ENCODE results near the gene S100A6.

S100A6 gene

DNA sequence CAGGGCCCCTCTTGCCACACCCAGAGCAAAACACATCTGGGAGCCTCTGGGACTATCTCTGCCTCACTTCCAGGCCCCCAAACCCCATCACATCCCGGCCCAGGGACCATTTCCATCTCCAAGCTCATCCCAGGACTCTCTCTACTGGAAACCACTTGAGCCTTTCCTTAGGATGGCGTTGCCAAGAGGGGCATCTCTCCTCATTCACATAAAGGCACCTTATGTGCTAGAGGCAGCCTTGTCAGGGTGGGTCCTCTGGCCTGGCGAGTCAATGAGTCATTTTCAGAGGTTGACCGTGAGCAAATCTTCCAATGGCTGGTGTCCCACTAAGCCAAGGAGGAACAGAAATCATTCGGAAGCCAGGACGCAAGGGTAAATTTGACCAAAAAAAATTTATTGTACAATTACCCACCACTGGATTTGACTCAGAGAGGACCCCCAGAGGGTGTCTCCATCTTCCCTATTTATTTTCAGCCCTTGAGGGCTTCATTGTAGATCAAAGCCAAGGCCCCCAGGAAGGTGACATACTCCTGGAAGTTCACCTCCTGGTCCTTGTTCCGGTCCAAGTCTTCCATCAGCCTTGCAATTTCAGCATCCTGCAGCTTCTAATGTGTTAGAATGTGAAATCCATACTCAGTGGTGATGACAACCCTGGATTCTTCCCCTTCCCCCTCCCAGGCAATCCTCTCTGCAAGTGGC, 1.4 kb downstream of the S100A6 start:
- peaks cover 17% of the 10 kb centered on the region for H3K36me3 ChIP-seq (ENCODE audit: low read depth)
- H3K27ac ChIP-seq (ENCODE audit: poor library complexity, severe bottlenecking): peak overlapping the region; percentile 96
- TF ChIP-seq CTCF (IDR thresholded peaks at IDR 0.05; ENCODE audit: poor library complexity, severe bottlenecking): no peak
- ATAC-seq (ENCODE audit: low read depth): peak; percentile 3; the same call in 2 of the 3 replicates
- H3K4me1 ChIP-seq (ENCODE audit: insufficient read depth, poor library complexity, severe bottlenecking): peaks cover 31% of the 10 kb centered on the region
- H3K4me3 ChIP-seq (ENCODE audit: severe bottlenecking): peak overlapping the region; percentile 73
- no peaks in the 10 kb centered on the region for H3K9me3 ChIP-seq (ENCODE audit: severe bottlenecking)
- H3K27me3 ChIP-seq (ENCODE audit: insufficient read depth, poor library complexity, severe bottlenecking): no peaks in the 10 kb centered on the region
- no peak for DNase-seq (ENCODE audit: low spot score)

DNA sequence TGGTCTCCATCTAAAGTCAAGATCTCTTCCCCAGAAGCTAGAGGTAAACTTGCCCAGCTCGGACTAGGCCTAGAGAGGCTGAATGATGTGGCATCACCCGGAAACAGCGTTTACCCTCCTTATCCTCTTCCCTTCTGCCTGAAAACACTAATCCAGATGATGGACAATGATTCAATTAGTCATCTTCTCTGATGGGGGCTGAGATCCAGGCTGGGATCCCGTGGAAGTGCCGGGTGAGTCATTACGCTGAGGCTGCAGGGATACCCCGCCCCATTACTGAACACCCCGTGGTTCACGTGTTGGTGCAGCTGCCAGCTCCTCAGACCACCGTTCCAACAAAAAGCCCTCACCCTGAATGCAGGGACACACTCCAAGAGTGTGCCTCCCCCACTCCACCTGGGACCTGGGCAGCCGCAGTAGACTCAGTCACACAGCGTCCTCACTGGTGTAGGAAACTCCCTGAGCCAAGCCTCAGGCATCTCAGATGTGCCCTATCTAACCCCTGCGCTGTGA, 2.0 kb downstream of the S100A6 start:
- Histone ChIP-seq H3K27me3 (ENCODE audit: insufficient read depth, poor library complexity, severe bottlenecking) (no peaks in the 10 kb centered on the region), H3K36me3 (ENCODE audit: low read depth) (peaks cover 17% of the 10 kb centered on the region), H3K27ac (ENCODE audit: poor library complexity, severe bottlenecking) (peak overlapping the region; percentile 96), H3K4me3 (ENCODE audit: severe bottlenecking) (peak overlapping the region; percentile 73), H3K4me1 (ENCODE audit: insufficient read depth, poor library complexity, severe bottlenecking) (peaks cover 30% of the 10 kb centered on the region), H3K9me3 (ENCODE audit: severe bottlenecking) (no peaks in the 10 kb centered on the region)
- peak; percentile 64 for ATAC-seq (ENCODE audit: low read depth)
- TF ChIP-seq CTCF (IDR thresholded peaks at IDR 0.05; ENCODE audit: poor library complexity, severe bottlenecking): no peak
- DNase-seq (ENCODE audit: low spot score): peak; percentile 93

GRCh38 chr1:153532769-153533599, 2.8 kb downstream of the S100A6 start:
- peak; percentile 92 for TF ChIP-seq CTCF (IDR thresholded peaks at IDR 0.05; ENCODE audit: poor library complexity, severe bottlenecking)
- peak overlapping the region; percentile 96 for H3K27ac ChIP-seq (ENCODE audit: poor library complexity, severe bottlenecking)
- no peaks in the 10 kb centered on the region for H3K27me3 ChIP-seq (ENCODE audit: insufficient read depth, poor library complexity, severe bottlenecking)
- H3K36me3 ChIP-seq (ENCODE audit: low read depth): peaks cover 17% of the 10 kb centered on the region
- ATAC-seq (ENCODE audit: low read depth) (peak; percentile 10), DNase-seq (ENCODE audit: low spot score) (no peak)
- H3K4me1 ChIP-seq (ENCODE audit: insufficient read depth, poor library complexity, severe bottlenecking): peaks cover 26% of the 10 kb centered on the region
- H3K9me3 ChIP-seq (ENCODE audit: severe bottlenecking): no peaks in the 10 kb centered on the region
- H3K4me3 ChIP-seq (ENCODE audit: severe bottlenecking): peak overlapping the region; percentile 3

- no peak overlapping the region for H3K4me3 ChIP-seq (ENCODE audit: severe bottlenecking)
- peaks cover 17% of the 10 kb centered on the region for H3K36me3 ChIP-seq (ENCODE audit: low read depth)
- H3K27ac ChIP-seq (ENCODE audit: poor library complexity, severe bottlenecking): peak overlapping the region; percentile 96
- DNase-seq (ENCODE audit: low spot score) (no peak), ATAC-seq (ENCODE audit: low read depth) (no peak)
- no peaks in the 10 kb centered on the region for H3K9me3 ChIP-seq (ENCODE audit: severe bottlenecking)
- no peaks in the 10 kb centered on the region for H3K27me3 ChIP-seq (ENCODE audit: insufficient read depth, poor library complexity, severe bottlenecking)
- peaks cover 34% of the 10 kb centered on the region for H3K4me1 ChIP-seq (ENCODE audit: insufficient read depth, poor library complexity, severe bottlenecking)
- TF ChIP-seq CTCF (IDR thresholded peaks at IDR 0.05; ENCODE audit: poor library complexity, severe bottlenecking): no peak
Observed at GRCh38 chr1:153532181-153532580, 3.6 kb downstream of the S100A6 start.

Data from RWPE2 (cell line).